ENCODE measurements around the gene ADA. TPM values are rescaled to one million over a fixed set of nuclear protein-coding genes. Genes with fewer than 3 reads are reported as not detected.

Gene ADA
- polyA plus RNA-seq, 1 donor from 2014 or later: 0.56 TPM

- no peak overlapping the region for H2AFZ ChIP-seq (ENCODE audit: low read depth, low read length)
- no peaks in the 10 kb centered on the region for H3K9me3 ChIP-seq (ENCODE audit: low read length)
- H4K20me1 ChIP-seq (ENCODE audit: insufficient read depth): no peaks in the 10 kb centered on the region
- no peaks in the 10 kb centered on the region for H3K27me3 ChIP-seq (ENCODE audit: insufficient read depth, low read depth, low read length)
- no peaks in the 10 kb centered on the region for H3K36me3 ChIP-seq (ENCODE audit: insufficient read depth, low read length)
- H3K4me2 ChIP-seq (ENCODE audit: low read length): no peak overlapping the region
- no peaks in the 10 kb centered on the region for H3K79me2 ChIP-seq (replicated peaks; ENCODE audit: insufficient read depth, low read length)
- no peak overlapping the region for H3K27ac ChIP-seq (ENCODE audit: low read length)
- no peak overlapping the region for H3K9ac ChIP-seq (ENCODE audit: low read length)
- H3F3A ChIP-seq (ENCODE audit: insufficient read depth, low read length, poor library complexity, severe bottlenecking): no peaks in the 10 kb centered on the region
- no peaks in the 10 kb centered on the region for H3K9me2 ChIP-seq (ENCODE audit: insufficient read depth, low read length)
- no peak for TF ChIP-seq MXI1 (conservative IDR thresholded peaks at IDR 0.05; ENCODE audit: poor library complexity, severe bottlenecking)
- TF ChIP-seq TAF1 (IDR thresholded peaks at IDR 0.05; ENCODE audit: low read depth): no peak
- TF ChIP-seq EP300 (conservative IDR thresholded peaks at IDR 0.05; ENCODE audit: poor library complexity, severe bottlenecking): no peak
- TF ChIP-seq SMC3 (conservative IDR thresholded peaks at IDR 0.05; ENCODE audit: poor library complexity): no peak
- TF ChIP-seq REST (IDR thresholded peaks at IDR 0.05; ENCODE audit: borderline replicate concordance): no peak
- TF ChIP-seq EZH2 (IDR thresholded peaks at IDR 0.05; ENCODE audit: borderline replicate concordance, insufficient read depth, low read length, poor library complexity, severe bottlenecking): no peak
- TF ChIP-seq POLR2AphosphoS5 (IDR thresholded peaks at IDR 0.05): no peak
- no peak for TF ChIP-seq RAD21 (conservative IDR thresholded peaks at IDR 0.05)
- TF ChIP-seq CTCF (IDR thresholded peaks at IDR 0.05; ENCODE audit: poor library complexity, severe bottlenecking): no peak
- no peak overlapping the region for H3K4me3 ChIP-seq (ENCODE audit: low read length)
Measured at GRCh38 chr20:44594730-44595129, 56.8 kb downstream of the ADA start.

GRCh38 chr20:44593751-44594150 lies 57.7 kb downstream of the ADA start:
- no peak overlapping the region for H3K9ac ChIP-seq (ENCODE audit: low read length)
- no peak overlapping the region for H3K27ac ChIP-seq (ENCODE audit: low read length)

More at GRCh38 chr20:44593751-44594150, 57.7 kb downstream of the ADA start:
- Histone ChIP-seq H3K9me2 (ENCODE audit: insufficient read depth, low read length) (no peaks in the 10 kb centered on the region), H4K20me1 (ENCODE audit: insufficient read depth) (no peaks in the 10 kb centered on the region), H3K4me2 (ENCODE audit: low read length) (no peak overlapping the region), H3K79me2 (replicated peaks; ENCODE audit: insufficient read depth, low read length) (no peaks in the 10 kb centered on the region), H3F3A (ENCODE audit: insufficient read depth, low read length, poor library complexity, severe bottlenecking) (no peaks in the 10 kb centered on the region), H3K27me3 (ENCODE audit: insufficient read depth, low read depth, low read length) (no peaks in the 10 kb centered on the region), H3K9me3 (ENCODE audit: low read length) (no peaks in the 10 kb centered on the region), H2AFZ (ENCODE audit: low read depth, low read length) (no peak overlapping the region), H3K36me3 (ENCODE audit: insufficient read depth, low read length) (no peaks in the 10 kb centered on the region), H3K4me3 (ENCODE audit: low read length) (no peak overlapping the region)
- TF ChIP-seq MXI1 (conservative IDR thresholded peaks at IDR 0.05; ENCODE audit: poor library complexity, severe bottlenecking): no peak
- no peak for TF ChIP-seq REST (IDR thresholded peaks at IDR 0.05; ENCODE audit: borderline replicate concordance)
- no peak for TF ChIP-seq RAD21 (conservative IDR thresholded peaks at IDR 0.05)
- TF ChIP-seq SMC3 (conservative IDR thresholded peaks at IDR 0.05; ENCODE audit: poor library complexity): no peak
- TF ChIP-seq TAF1 (IDR thresholded peaks at IDR 0.05; ENCODE audit: low read depth): no peak
- TF ChIP-seq EP300 (conservative IDR thresholded peaks at IDR 0.05; ENCODE audit: poor library complexity, severe bottlenecking): no peak
- no peak for TF ChIP-seq EZH2 (IDR thresholded peaks at IDR 0.05; ENCODE audit: borderline replicate concordance, insufficient read depth, low read length, poor library complexity, severe bottlenecking)
- TF ChIP-seq CTCF (IDR thresholded peaks at IDR 0.05; ENCODE audit: poor library complexity, severe bottlenecking): no peak
- TF ChIP-seq POLR2AphosphoS5 (IDR thresholded peaks at IDR 0.05): no peak

All from neural cell (in vitro differentiated cells).